SK-N-SH treated with all-trans-retinoic acid at 6 μM for 48 hours (cell line): Measurements from ENCODE around the gene GGT5.

Experiments
- PATZ1 ChIP-seq: fragments of 250-450 bp; sonication (Bioruptor Pico); IDR thresholded peaks from 2 replicates; pipeline ENCODE4 v1.8.0; 2020; ENCODE audit warnings: mild to moderate bottlenecking, moderate library complexity, borderline replicate concordance
- TSHZ2 ChIP-seq: fragments of 250-450 bp; sonication (Bioruptor Pico); IDR thresholded peaks from 2 replicates; pipeline ENCODE4 v1.5.0; 2020; ENCODE audit warnings: mild to moderate bottlenecking, moderate library complexity
- ZNF565 ChIP-seq: fragments of 450-650 bp; formaldehyde crosslinking; conservative IDR thresholded peaks from 2 replicates; pipeline ENCODE4 v1.5.0; 2020; ENCODE audit warnings: low read depth, mild to moderate bottlenecking, moderate library complexity

GRCh38 chr22:24207264-24208011 is 37.4 kb downstream of the GGT5 start:
- no peak for TF ChIP-seq TSHZ2 (CRISPR knock-in tag)
- TF ChIP-seq ZNF565 (CRISPR knock-in tag) = no peak
- TF ChIP-seq PATZ1 (CRISPR knock-in tag) = peak; percentile 51; the same call in 1 of the 2 replicates
